Posterior vena cava (tissue), 2 donors: ENCODE data around the gene OR4F17. TPM values are rescaled to one million over a fixed set of nuclear protein-coding genes. Genes with fewer than 3 reads are reported as not detected.
A peak's percentile ranks its signal among the peaks of the same experiment; 100 is the strongest.
"Not testable (repeated sequence)": the region's sequence is repeated elsewhere in the genome, so short reads cannot be mapped to it uniquely, and the experiment has no call there.

Experiments
- DNase-seq: peaks from one replicate; pipeline ENCODE4 v3.0.0-alpha.2; 2020; ENCODE audit warnings: low spot score
- intact Hi-C, 2 donors: fragments of 100-400 bp; cut with DNase I; formaldehyde crosslinking; loops; one replicate each; pipeline versions ENCODE4 v1.14.1 to v1.14.2; 2022 to 2023
- long read RNA-seq, 2 donors: library from polyadenylated mRNA; unstranded; transcript quantifications; one replicate each; pipeline ENCODE4 v2.0.0, GENCODE V29; 2020 to 2021
- total RNA-seq, 2 donors: library from RNA; stranded (reverse); fragmentation: NEBNext Ultra II Directional; extraction: Animal tissue kit (Norgen Biotek cat#: 25700); gene quantifications; one replicate each; pipeline ENCODE4 v1.2.1, GENCODE V29; 2021
- donor health status: DM: yes; HTN: yes; CAD: no.
- donor health status: DM: yes; HTN: yes; CAD: no.

The OR4F17 gene
- total RNA-seq = not detected
- long read RNA-seq, donor 1 = 0 reads
- long read RNA-seq, donor 2 = 0 reads

- intact Hi-C loops = not testable (repeated sequence)
Observed at GRCh38 chr19:106804-107203, at the start of gene OR4F17. OR4F17 (plus strand) TSS chr19:107104; CDS start chr19:110679, 3,575 bp downstream.

GRCh38 chr19:70793-71192 lies 36.1 kb upstream of the OR4F17 start:
- DNase-seq = peak; percentile 69
- intact Hi-C loops = not testable (repeated sequence)

More at GRCh38 chr19:106804-107203, at the start of gene OR4F17:
- not testable (repeated sequence) for DNase-seq

- DNase-seq, intact Hi-C loops: not testable (repeated sequence)
Observed at GRCh38 chr19:82864-83263, 24.0 kb upstream of the OR4F17 start.

- DNase-seq, intact Hi-C loops: not testable (repeated sequence)
Observed at GRCh38 chr19:83626-84025, 23.3 kb upstream of the OR4F17 start.

GRCh38 chr19:90678-91077 lies 16.2 kb upstream of the OR4F17 start:
- intact Hi-C loops, DNase-seq: not testable (repeated sequence)

GRCh38 chr19:94794-95193 lies 12.1 kb upstream of the OR4F17 start:
- intact Hi-C loops, DNase-seq: not testable (repeated sequence)

- DNase-seq, intact Hi-C loops: not testable (repeated sequence)
Observed at GRCh38 chr19:97647-98046, 9.3 kb upstream of the OR4F17 start.

GRCh38 chr19:120443-121140 lies 13.7 kb downstream of the OR4F17 start:
- intact Hi-C loops, DNase-seq: not testable (repeated sequence)

Other genes starting within 250 kb of the OR4F17 start
- gene PLPP2, start 184.3 kb downstream of the OR4F17 start, total RNA-seq = 1 to 10 TPM in 1 of 2 donors, under 1 TPM in 1; 0.83 to 4.5 TPM
- gene MIER2, start 237.7 kb downstream of the OR4F17 start, total RNA-seq = 10 to 100 TPM; 18.8 to 25.3 TPM